IMR-90 (cell line): ENCODE results near the gene OR4D9. TPM values are rescaled to one million over a fixed set of nuclear protein-coding genes. Genes with fewer than 3 reads are reported as not detected.
A peak's percentile ranks its signal among the peaks of the same experiment; 100 is the strongest.

Source experiments
- ATAC-seq: fragments of 200-7000 bp; cut with Tn5 transposase; 2 replicates; pipeline ENCODE4 v1.9.1; 2020; ENCODE audit warnings: low read depth, mild to moderate bottlenecking, moderate library complexity
- BruUV-seq: library from RNA; stranded (reverse); fragments of 400-500 nt; replicated peaks from 2 replicates; lab custom pipeline; 2021; lab: Mats Ljungman, UMichigan
- CTCF ChIA-PET: fragments of 300-600 bp; formaldehyde crosslinking; extraction: SDS; loops from one replicate; lab custom pipeline; 2021; ENCODE audit warnings: antibody characterized with exemption; lab: Yijun Ruan, JAX
- POLR2A ChIA-PET: fragments of 300-600 bp; sonication (Branson Sonifier 250); formaldehyde crosslinking; loops from one replicate; lab custom pipeline; 2022; ENCODE audit warnings: antibody characterized with exemption; ENCODE audit not compliant: unreplicated experiment; lab: Charles Lee
- DNase-seq: peaks from one replicate; pipeline ENCODE4 v3.0.0; 2013
- H2AFZ ChIP-seq: replicated peaks from 2 replicates; pipeline ENCODE3; 2013; ENCODE audit warnings: low read length, mild to moderate bottlenecking; ENCODE audit not compliant: poor library complexity
- H2AK5ac ChIP-seq: 2 replicates; pipeline ENCODE4 v1.6.1; 2013; ENCODE audit warnings: low read depth, low read length, inconsistent platforms
- H2AK9ac ChIP-seq: replicated peaks from 2 replicates; pipeline ENCODE3; 2013; ENCODE audit warnings: mild to moderate bottlenecking, low read depth, low read length, moderate library complexity; ENCODE audit not compliant: poor library complexity
- H2BK120ac ChIP-seq: 2 replicates; pipeline ENCODE4 v1.6.1; 2013; ENCODE audit warnings: low read depth, low read length, inconsistent platforms
- H2BK15ac ChIP-seq: 3 replicates; pipeline ENCODE4 v1.6.1; 2013; ENCODE audit warnings: low read depth, low read length, inconsistent platforms
- H2BK20ac ChIP-seq: 2 replicates; pipeline ENCODE4 v1.6.1; 2013; ENCODE audit warnings: low read depth, mild to moderate bottlenecking, inconsistent platforms, low read length, moderate library complexity
- H2BK5ac ChIP-seq: 2 replicates; pipeline ENCODE4 v1.6.1; 2013; ENCODE audit warnings: mild to moderate bottlenecking, low read depth, low read length, inconsistent platforms; ENCODE audit not compliant: poor library complexity, severe bottlenecking
- H3K14ac ChIP-seq: replicated peaks from 2 replicates; pipeline ENCODE4 v1.6.1; 2013; ENCODE audit warnings: low read depth, low read length, inconsistent platforms
- H3K18ac ChIP-seq: 2 replicates; pipeline ENCODE4 v1.6.1; 2013; ENCODE audit warnings: low read depth, low read length, control low read depth
- H3K23ac ChIP-seq: 2 replicates; pipeline ENCODE4 v1.6.1; 2013; ENCODE audit warnings: low read depth, low read length, inconsistent platforms
- H3K27ac ChIP-seq: 2 replicates; pipeline ENCODE4 v1.5.1; 2013; ENCODE audit warnings: mild to moderate bottlenecking, control low read depth, low read length; ENCODE audit not compliant: insufficient read depth
- H3K27me3 ChIP-seq: 2 replicates; pipeline ENCODE4 v1.6.1; 2013; ENCODE audit warnings: low read length; ENCODE audit not compliant: control insufficient read depth, insufficient read depth
- H3K36me3 ChIP-seq: 2 replicates; pipeline ENCODE4 v1.6.1; 2013; ENCODE audit warnings: low read length, mixed read lengths; ENCODE audit not compliant: control insufficient read depth, insufficient read depth
- H3K4ac ChIP-seq: 2 replicates; pipeline ENCODE4 v1.6.1; 2013; ENCODE audit warnings: low read depth, low read length, inconsistent platforms
- H3K4me1 ChIP-seq: 2 replicates; pipeline ENCODE4 v1.6.1; 2013; ENCODE audit warnings: low read length, mixed read lengths; ENCODE audit not compliant: control insufficient read depth, insufficient read depth
- H3K4me2 ChIP-seq: 2 replicates; pipeline ENCODE4 v1.6.1; 2013; ENCODE audit warnings: low read depth, mild to moderate bottlenecking, control low read depth, low read length, moderate library complexity
- H3K4me3 ChIP-seq: 2 replicates; pipeline ENCODE4 v1.5.1; 2013; ENCODE audit warnings: low read depth, mild to moderate bottlenecking, control low read depth, low read length, moderate library complexity; ENCODE audit not compliant: insufficient read depth
- H3K56ac ChIP-seq: 2 replicates; pipeline ENCODE4 v1.6.1; 2013; ENCODE audit warnings: low read length, inconsistent platforms; ENCODE audit not compliant: insufficient read depth; ENCODE audit errors: extremely low read depth
- H3K79me1 ChIP-seq, 2 experiments: 2 replicates each; pipeline ENCODE4 v1.6.1; 2013; ENCODE audit warnings: low read length in 2 of 2, inconsistent platforms in 1 of 2, low read depth in 1 of 2
- H3K9ac ChIP-seq: 2 replicates; pipeline ENCODE4 v1.6.1; 2013; ENCODE audit warnings: low read depth, low read length, control low read depth
- H3K9me1 ChIP-seq: 2 replicates; pipeline ENCODE4 v1.6.1; 2013; ENCODE audit warnings: low read length, inconsistent platforms; ENCODE audit not compliant: insufficient read depth
- H3K9me3 ChIP-seq: 2 replicates; pipeline ENCODE4 v1.6.1; 2013; ENCODE audit warnings: low read length; ENCODE audit not compliant: control insufficient read depth, insufficient read depth
- H4K20me1 ChIP-seq: 2 replicates; pipeline ENCODE4 v1.6.1; 2013; ENCODE audit warnings: low read length, inconsistent platforms; ENCODE audit not compliant: insufficient read depth
- H4K5ac ChIP-seq: 2 replicates; pipeline ENCODE4 v1.6.1; 2013; ENCODE audit warnings: mild to moderate bottlenecking, low read depth, low read length, control low read depth
- H4K8ac ChIP-seq, 2 experiments: 2 replicates each; pipeline ENCODE4 v1.6.1; 2013; ENCODE audit warnings: low read depth in 2 of 2, low read length in 2 of 2, control low read depth in 1 of 2, inconsistent platforms in 1 of 2
- H4K91ac ChIP-seq: 2 replicates; pipeline ENCODE4 v1.6.1; 2013; ENCODE audit warnings: low read depth, low read length, inconsistent platforms; ENCODE audit not compliant: insufficient read depth
- CEBPB ChIP-seq: IDR thresholded peaks from 2 replicates; pipeline ENCODE4 v1.6.1; 2012; ENCODE audit warnings: low read depth, low read length, improper control_type of control experiment
- FOS ChIP-seq: fragments of 150-350 bp; IDR thresholded peaks from 2 replicates; pipeline ENCODE4 v1.6.1; 2016; ENCODE audit warnings: low read depth, low read length
- MAFK ChIP-seq: IDR thresholded peaks from 2 replicates; pipeline ENCODE4 v1.6.1; 2012; ENCODE audit warnings: low read depth, low read length, improper control_type of control experiment
- MAZ ChIP-seq: IDR thresholded peaks from 2 replicates; pipeline ENCODE4 v1.6.1; 2012; ENCODE audit warnings: low read depth, mild to moderate bottlenecking, low read length, improper control_type of control experiment, moderate library complexity, borderline replicate concordance
- MXI1 ChIP-seq: IDR thresholded peaks from 2 replicates; pipeline ENCODE4 v1.6.1; 2012; ENCODE audit warnings: low read depth, mild to moderate bottlenecking, low read length, moderate library complexity, borderline replicate concordance
- NFE2L2 ChIP-seq: fragments of 150-350 bp; IDR thresholded peaks from 2 replicates; pipeline ENCODE4 v1.6.1; 2016; ENCODE audit warnings: low read depth, mild to moderate bottlenecking, low read length
- POLR2A ChIP-seq: IDR thresholded peaks from 2 replicates; pipeline ENCODE4 v1.6.1; 2012; ENCODE audit warnings: mild to moderate bottlenecking, low read depth, low read length
- RAD21 ChIP-seq: IDR thresholded peaks from 2 replicates; pipeline ENCODE4 v1.6.1; 2012; ENCODE audit warnings: low read length, improper control_type of control experiment
- RFX5 ChIP-seq: IDR thresholded peaks from 2 replicates; pipeline ENCODE4 v1.8.0; 2012; ENCODE audit warnings: low read depth, mild to moderate bottlenecking, low read length, moderate library complexity
- SMC3 ChIP-seq: fragments of 150-350 bp; IDR thresholded peaks from 2 replicates; pipeline ENCODE4 v1.6.1; 2016; ENCODE audit warnings: low read depth, mild to moderate bottlenecking, antibody characterized with exemption, low read length, moderate library complexity
- WGBS, 2 experiments: methylation state at CpG; one replicate each; pipeline versions ENCODE4 v1.1.5 to v1.1.7; 2013; ENCODE audit warnings: missing lambda C conversion rate in 2 of 2; ENCODE audit not compliant: insufficient read length in 1 of 2; ENCODE audit errors: extremely low coverage in 2 of 2; 5-methylcytosine and 5-hydroxymethylcytosine counted together
- dilution Hi-C: fragments of 300-500 bp; cut with HindIII; formaldehyde crosslinking; loops from one replicate; pipeline ENCODE4 v1.14.3; 2018; ENCODE audit warnings: low sequenced_read_pairs; ENCODE audit not compliant: unreplicated experiment
- in situ Hi-C: fragments of 300-500 bp; cut with MboI; formaldehyde crosslinking; loops from 3 replicates; pipeline ENCODE4 v1.14.3; 2019; ENCODE audit warnings: low sequenced_read_pairs, inconsistent platforms, mixed read lengths
- intact Hi-C: fragments of 100-400 bp; cut with micrococcal nuclease; formaldehyde crosslinking; loops from 2 replicates; pipeline ENCODE4 v1.10.0; 2022
- polyA plus RNA-seq, 3 experiments: library from polyadenylated mRNA; depleted of rRNA; stranded (reverse); fragments of >200 nt; gene quantifications; 2 replicates each; pipeline ENCODE4 v1.2.3, GENCODE V29; 2012; ENCODE audit warnings: low replicate concordance in 1 of 3
- total RNA-seq: library from RNA; depleted of rRNA; stranded (reverse); fragments of >200 nt; gene quantifications from 2 replicates; pipeline ENCODE4 v1.2.3, GENCODE V29; 2012
- TF ChIP-seq, protein P1 (sequence below): conservative IDR thresholded peaks from 2 replicates; pipeline ENCODE4 v1.5.1; 2012; ENCODE audit warnings: mild to moderate bottlenecking, low read depth, low read length, improper control_type of control experiment
- TF ChIP-seq, protein P2 (sequence below): fragments of 150-350 bp; IDR thresholded peaks from 2 replicates; pipeline ENCODE4 v1.6.1; 2017; ENCODE audit warnings: mild to moderate bottlenecking, antibody characterized with exemption, low read length, low read depth

Gene OR4D9
- total and polyA plus RNA-seq, 2 of the 4 experiments (the other 2 are of a cell fraction), result not detected

DNA sequence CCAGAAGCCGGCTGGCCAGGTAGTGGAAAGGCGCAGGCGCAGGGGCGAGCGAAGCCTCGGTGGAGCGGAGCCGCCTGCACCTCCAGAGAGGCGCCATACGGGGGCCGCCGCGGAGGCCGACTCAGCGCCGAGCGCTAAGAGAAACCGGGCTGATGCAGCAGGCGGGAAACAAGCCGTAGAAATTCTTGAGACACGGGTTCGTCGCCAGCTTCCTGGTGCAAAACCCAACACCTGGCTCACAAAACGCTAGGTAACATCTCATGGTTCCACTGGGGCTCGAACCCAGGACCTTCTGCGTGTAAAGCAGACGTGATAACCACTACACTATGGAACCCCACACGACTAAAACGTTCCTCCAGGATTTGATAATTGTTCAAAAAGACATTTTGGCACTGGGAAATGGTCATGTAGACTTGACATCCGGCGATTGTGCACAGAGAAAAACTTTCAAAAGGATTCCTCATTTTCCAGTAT, 39.1 kb downstream of the OR4D9 start:
- Histone ChIP-seq H4K20me1 (peaks cover 10% of the 10 kb centered on the region), H3K56ac (peak overlapping the region; percentile 25), H2AFZ (peak overlapping the region; percentile 85)

More for the DNA sequence above, 39.1 kb downstream of the OR4D9 start:
- H3K4me3 ChIP-seq, result peak overlapping the region; percentile 54
- peak overlapping the region; percentile 12; the same call in 1 of the 2 replicates for H2BK20ac ChIP-seq
- H2BK5ac ChIP-seq, result peak overlapping the region; percentile 80
- 0 out of 2 replicates have a peak overlapping the region, but pooled peaks have one; percentile 7 for H4K5ac ChIP-seq
- no peaks in the 10 kb centered on the region for H3K79me1 ChIP-seq
- H3K9me1 ChIP-seq, result no peaks in the 10 kb centered on the region
- no TSS peak for BruUV-seq
- peak overlapping the region; percentile 55 for H3K9ac ChIP-seq
- 1% methylated on average over 22 of the region's 31 CpGs; no CpG with 5 or more reads in 1 of the 2 experiments for WGBS, 2 experiments
- DNase-seq (peak; percentile 97), ATAC-seq (peak; percentile 90)
- H2BK120ac ChIP-seq, result peak overlapping the region; percentile 31; the same call in 1 of the 2 replicates
- POLR2A ChIA-PET, result no interaction called here
- H4K8ac ChIP-seq, result peak overlapping the region in 1 of 2 experiments; percentile 71; a peak in 1 of 4 replicates
- H4K91ac ChIP-seq, result no peak overlapping the region
- H3K27ac ChIP-seq, result peak overlapping the region; percentile 48; the same call in 1 of the 2 replicates
- TF ChIP-seq RAD21 (peak; percentile 33), NFE2L2 (no peak), CEBPB (no peak), POLR2A (no peak), MAFK (no peak; the same call in 1 of the 2 replicates), MXI1 (no peak), MAZ (peak; percentile 28; the same call in 1 of the 2 replicates), FOS (peak; percentile 91), SMC3 (peak; percentile 18; the same call in 1 of the 2 replicates), RFX5 (no peak)
- TF ChIP-seq, protein P1, sequence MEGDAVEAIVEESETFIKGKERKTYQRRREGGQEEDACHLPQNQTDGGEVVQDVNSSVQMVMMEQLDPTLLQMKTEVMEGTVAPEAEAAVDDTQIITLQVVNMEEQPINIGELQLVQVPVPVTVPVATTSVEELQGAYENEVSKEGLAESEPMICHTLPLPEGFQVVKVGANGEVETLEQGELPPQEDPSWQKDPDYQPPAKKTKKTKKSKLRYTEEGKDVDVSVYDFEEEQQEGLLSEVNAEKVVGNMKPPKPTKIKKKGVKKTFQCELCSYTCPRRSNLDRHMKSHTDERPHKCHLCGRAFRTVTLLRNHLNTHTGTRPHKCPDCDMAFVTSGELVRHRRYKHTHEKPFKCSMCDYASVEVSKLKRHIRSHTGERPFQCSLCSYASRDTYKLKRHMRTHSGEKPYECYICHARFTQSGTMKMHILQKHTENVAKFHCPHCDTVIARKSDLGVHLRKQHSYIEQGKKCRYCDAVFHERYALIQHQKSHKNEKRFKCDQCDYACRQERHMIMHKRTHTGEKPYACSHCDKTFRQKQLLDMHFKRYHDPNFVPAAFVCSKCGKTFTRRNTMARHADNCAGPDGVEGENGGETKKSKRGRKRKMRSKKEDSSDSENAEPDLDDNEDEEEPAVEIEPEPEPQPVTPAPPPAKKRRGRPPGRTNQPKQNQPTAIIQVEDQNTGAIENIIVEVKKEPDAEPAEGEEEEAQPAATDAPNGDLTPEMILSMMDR, result peak; percentile 49
- TF ChIP-seq, protein P2, sequence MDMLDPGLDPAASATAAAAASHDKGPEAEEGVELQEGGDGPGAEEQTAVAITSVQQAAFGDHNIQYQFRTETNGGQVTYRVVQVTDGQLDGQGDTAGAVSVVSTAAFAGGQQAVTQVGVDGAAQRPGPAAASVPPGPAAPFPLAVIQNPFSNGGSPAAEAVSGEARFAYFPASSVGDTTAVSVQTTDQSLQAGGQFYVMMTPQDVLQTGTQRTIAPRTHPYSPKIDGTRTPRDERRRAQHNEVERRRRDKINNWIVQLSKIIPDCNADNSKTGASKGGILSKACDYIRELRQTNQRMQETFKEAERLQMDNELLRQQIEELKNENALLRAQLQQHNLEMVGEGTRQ, result no peak
- no peaks in the 10 kb centered on the region for H3K9me3 ChIP-seq
- no peaks in the 10 kb centered on the region for H3K36me3 ChIP-seq
- 0 out of 2 replicates have a peak, but pooled peaks cover 2% of the 10 kb centered on the region for H3K4me1 ChIP-seq
- intact Hi-C loops, result loop anchor here (1.0 to 10.0 kb wide), 4 partner anchors 13 to 976 kb away; partner anchors contain the start of genes LPXN, PATL1 and ZFP91
- H3K14ac ChIP-seq, result peak overlapping the region; percentile 54
- dilution Hi-C loops, result no loop called here
- H3K27me3 ChIP-seq, result no peaks in the 10 kb centered on the region
- no peak overlapping the region for H2BK15ac ChIP-seq
- H3K18ac ChIP-seq, result peak overlapping the region; percentile 40
- CTCF ChIA-PET, result interaction anchor here (1.5 to 1.7 kb wide), 2 partner anchors 11 to 13 kb away, joined by 3 read pairs; no protein-coding TSS in a partner anchor
- H2AK5ac ChIP-seq, result no peak overlapping the region
- H3K23ac ChIP-seq, result 0 out of 2 replicates have a peak overlapping the region, but pooled peaks have one; percentile 23
- peak overlapping the region; percentile 7 for H2AK9ac ChIP-seq
- peak overlapping the region; percentile 84 for H3K4me2 ChIP-seq
- H3K4ac ChIP-seq, result peak overlapping the region; percentile 74
- in situ Hi-C loops, result loop anchor here (10.0 to 25.0 kb wide), 2 partner anchors 254 to 963 kb away; partner anchors contain the start of genes LPXN and ZFP91
